HS-5 (cell line): ENCODE results near the gene SPINK5.
"Not testable (repeated sequence)": the region's sequence is repeated elsewhere in the genome, so short reads cannot be mapped to it uniquely, and the experiment has no call there.

Experiments
- DNase-seq: peaks from one replicate; pipeline ENCODE4 v3.0.0-alpha.2; 2012; ENCODE audit warnings: low read depth

SPINK5 gene

GRCh38 chr5:148063861-148064260 is at the start of gene SPINK5:
Gene SPINK5 (plus strand): TSS chr5:148063980. CDS start chr5:148064045, 65 bp downstream.
- DNase-seq = no peak

GRCh38 chr5:148014276-148014675 is 49.5 kb upstream of the SPINK5 start:
- no peak for DNase-seq

- DNase-seq = no peak
These were observed 43.4 kb upstream of the SPINK5 start for GRCh38 chr5:148020257-148020988.

- DNase-seq = no peak
These were observed 36.3 kb upstream of the SPINK5 start for GRCh38 chr5:148027505-148027904.

- DNase-seq = no peak
These were observed 34.6 kb upstream of the SPINK5 start for GRCh38 chr5:148029131-148029530.

GRCh38 chr5:148033134-148033533 is 30.6 kb upstream of the SPINK5 start:
- peak; percentile 18 for DNase-seq

DNA sequence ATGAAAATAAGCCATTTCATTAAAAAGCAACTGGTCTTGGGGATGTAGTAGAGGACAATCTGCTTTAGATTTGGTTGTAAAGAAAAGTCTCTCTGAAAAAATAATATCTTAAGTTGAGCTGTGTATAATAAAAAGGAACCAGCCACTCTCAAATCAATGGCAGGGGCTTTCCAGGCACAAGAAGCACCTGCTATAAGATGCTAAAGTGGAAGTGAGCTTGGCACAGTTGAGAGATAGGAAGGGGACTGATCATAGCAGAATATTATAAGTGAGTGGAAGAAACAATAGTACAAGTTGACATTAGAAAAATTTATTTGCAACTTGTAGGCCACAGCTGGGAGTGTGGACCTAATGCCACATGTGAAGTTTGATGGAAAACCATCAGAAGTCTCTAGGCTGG is 28.1 kb upstream of the SPINK5 start:
- no peak for DNase-seq

GRCh38 chr5:148042881-148043280 is 20.9 kb upstream of the SPINK5 start:
- no peak for DNase-seq

- DNase-seq = no peak
These were observed 20.1 kb upstream of the SPINK5 start for GRCh38 chr5:148043705-148044104.

DNA sequence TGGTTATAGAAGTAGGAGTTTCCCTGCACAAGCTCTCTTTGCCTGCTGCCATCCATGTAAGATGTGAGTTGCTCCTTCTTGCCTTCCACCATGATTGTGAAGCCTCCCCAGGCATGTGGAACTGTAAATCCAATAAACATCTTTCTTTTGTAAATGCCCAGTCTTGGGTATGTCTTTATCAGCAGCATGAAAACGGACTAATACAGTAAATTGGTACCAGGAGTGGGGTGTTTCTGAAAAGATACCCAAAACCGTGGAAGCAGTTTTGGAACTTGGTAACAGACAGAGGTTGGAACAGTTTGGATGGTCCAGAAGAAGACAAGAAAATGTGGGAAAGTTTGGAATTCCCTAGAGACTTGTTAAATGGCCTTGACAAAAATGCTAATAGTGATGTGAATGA is 8.6 kb upstream of the SPINK5 start:
- DNase-seq = not testable (repeated sequence)

DNA sequence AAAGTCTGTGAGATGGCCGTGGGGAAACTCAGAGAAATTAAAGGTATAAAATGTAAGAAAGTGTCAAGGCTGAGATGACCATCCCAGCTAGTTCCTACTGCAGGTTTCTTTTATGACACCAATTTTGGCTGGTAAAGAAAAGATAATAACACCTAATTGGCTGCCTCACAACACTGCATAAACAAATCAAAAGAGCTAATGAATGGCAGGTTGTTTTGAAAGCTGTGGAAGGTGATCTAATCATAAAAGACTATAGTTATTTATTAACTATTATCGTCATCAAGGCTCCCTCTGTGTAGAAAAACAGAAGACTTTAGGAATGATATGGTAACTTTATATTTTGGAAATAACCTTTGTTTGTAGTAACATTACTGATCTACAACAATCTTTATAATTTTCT is 3.5 kb upstream of the SPINK5 start:
- no peak for DNase-seq

- no peak for DNase-seq
These were observed 2.9 kb upstream of the SPINK5 start for GRCh38 chr5:148060881-148061280.

DNA sequence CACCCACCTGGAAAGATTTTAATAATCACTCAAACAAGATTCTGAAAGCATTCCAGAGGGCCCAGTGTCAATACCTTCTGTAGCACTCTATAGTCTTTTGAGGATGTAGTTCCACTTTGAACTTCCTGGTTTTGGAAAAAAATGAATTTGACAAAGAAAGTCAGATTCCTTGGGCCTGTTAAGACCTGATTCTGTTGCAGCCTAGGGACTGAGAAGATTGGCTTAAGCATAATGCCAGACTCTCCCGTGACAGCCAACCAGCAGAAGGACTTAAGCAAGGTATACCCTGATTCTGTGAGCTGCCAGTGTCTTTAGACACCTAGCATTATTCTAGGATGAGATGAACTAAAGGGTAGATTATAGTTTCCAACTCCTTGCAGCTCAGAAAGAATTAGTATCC is 6.8 kb downstream of the SPINK5 start:
- no peak for DNase-seq

DNA sequence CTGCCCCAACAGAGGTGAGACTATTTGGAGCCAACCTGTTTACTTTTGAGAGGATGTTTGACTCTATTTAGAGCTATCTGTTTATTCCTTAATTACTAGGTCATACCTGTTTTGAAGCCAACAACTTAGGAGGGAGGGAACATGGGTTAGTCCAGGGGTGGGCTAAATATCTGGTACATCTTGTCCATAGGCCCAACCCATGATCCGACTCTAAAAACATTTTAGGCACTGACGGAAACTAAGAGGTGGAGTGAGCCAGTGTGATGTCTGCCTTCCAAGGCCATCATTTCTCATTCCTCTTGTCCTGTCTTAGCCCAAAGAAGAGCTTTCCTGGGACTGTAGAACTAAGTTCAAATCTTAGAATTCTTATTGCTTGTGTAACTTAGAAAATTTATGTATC is 8.4 kb downstream of the SPINK5 start:
- DNase-seq = no peak

DNA sequence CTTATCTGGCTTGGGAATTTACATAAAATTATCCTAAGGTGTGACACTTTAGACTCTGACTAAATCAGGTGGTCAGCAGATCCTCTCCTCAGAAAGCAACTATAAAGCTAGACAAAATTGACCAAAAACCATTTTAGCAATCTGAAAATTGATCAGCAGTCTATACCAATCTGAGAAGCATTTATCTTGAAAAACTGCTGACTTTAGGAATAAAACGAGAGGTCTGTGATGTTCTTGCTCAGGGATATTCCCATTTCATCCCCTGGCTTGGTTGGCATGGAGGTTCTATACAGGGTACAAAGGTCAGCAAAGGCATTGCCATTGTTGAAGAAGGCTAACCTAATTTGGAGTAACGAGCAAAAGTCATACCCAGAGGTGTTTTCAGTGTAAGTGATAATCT is 11.7 kb downstream of the SPINK5 start:
- DNase-seq = no peak

DNA sequence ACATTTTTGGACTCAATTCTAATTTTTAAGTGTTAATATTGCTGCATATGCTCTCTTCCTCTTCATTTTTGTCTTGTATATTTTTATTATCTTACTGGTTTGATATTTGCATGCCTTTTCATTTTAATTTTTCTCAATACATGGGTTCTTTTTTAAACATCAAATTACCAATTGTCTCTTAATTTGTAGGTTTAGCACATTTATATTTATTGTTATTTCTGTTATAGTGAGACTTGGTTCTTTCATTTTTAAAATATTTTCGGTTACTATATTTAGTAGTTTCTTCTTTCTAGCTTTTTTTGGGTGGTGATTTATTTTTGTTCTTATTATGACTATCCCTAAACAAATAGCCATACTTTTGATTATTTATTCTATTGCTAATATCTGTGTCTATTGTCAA is 19.4 kb downstream of the SPINK5 start:
- no peak for DNase-seq

DNA sequence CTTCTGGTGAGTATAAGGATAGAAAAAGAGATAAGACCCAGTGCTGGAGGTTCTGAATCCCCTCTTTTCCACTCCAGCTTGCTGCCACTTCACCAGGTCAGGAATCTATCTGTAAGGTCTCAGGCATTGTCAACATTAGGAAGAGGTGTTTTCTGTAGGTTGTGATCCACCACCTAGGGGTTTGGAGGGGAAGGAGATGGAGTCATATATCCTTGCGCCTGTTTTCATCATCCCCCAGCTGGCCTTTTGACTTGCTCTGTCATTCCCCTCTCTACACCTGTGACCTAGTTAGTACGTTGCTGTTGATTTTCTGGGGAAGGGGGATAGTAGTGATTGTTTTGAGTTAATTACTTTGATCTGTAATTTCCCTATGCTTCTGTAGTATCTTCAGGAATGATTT is 20.5 kb downstream of the SPINK5 start:
- DNase-seq = no peak

DNA sequence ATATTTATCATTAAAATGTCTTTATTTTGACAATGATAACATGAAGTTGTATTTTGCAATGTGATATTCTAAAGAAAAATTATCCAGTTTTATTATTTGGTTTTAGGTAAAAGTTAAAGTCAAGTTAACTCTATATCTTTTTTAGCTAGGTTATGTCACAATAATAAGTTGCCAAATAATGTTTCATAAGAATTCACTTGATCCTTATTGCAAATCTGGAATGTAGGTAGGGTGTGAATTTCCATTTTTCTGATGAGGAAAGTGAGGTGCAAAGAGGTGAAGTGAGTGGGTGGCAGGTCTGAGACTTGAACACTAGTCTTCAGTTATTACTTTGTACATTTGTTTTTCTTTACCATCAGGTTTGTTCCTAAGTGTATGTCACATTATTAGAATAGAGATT is 21.5 kb downstream of the SPINK5 start:
- DNase-seq = no peak

DNA sequence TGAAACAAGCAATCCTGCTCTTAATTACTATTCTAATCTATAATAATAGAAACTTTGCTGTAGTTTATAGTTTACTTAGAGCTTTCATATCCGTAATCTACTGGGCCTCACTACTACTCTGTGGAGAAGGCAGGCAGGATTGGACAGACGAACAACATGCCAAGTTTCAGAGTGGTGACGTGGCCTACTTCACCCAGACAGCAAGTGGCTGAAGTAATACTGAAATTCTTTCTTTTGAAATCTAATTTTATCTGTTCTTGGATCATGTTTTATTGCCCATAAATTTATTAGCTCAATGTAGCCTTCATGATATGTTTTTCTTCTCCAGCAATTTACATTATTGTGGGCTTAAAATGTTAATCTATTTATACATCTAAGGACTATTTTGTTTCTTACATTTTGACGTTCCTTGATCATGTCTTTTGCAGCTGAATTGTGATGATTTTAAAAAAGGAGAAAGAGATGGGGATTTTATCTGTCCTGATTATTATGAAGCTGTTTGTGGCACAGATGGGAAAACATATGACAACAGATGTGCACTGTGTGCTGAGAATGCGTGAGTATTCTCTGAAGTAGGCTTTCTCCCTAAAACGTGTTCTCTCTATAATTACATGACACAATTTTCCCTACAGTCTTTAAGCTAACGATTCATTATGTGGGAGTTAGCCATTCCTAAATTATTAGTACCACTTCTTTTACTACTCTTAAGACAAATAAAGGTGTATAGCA is 22.4 kb downstream of the SPINK5 start:
- no peak for DNase-seq

DNA sequence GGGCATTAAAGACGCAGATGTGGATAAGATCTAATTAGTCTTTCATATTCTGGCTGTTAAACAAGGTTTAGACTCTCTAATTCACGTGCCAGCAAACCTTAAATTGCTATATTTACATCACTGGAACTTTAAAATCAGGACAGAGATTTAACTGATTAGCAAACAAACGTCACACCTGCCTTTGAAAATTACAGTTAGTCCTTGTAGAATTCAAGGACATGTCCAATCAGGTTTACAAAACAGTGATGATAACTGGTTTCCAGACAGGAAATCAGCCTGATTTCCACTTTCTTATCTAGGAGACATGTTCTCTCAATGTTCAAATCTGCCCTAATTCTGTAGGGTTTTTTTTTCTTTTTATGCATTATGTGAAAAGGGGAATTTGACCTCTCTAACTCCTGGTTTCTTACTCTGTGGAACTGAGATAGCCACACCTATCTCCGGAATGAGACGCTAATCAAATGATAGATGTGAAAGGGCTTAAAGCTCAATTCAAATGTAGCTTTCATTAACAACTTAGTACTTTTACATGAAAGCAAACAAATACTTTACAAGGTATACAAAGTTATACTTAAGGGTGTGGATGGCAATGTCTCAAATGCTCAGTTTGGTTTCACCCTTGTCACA is 26.5 kb downstream of the SPINK5 start:
- no peak for DNase-seq

DNA sequence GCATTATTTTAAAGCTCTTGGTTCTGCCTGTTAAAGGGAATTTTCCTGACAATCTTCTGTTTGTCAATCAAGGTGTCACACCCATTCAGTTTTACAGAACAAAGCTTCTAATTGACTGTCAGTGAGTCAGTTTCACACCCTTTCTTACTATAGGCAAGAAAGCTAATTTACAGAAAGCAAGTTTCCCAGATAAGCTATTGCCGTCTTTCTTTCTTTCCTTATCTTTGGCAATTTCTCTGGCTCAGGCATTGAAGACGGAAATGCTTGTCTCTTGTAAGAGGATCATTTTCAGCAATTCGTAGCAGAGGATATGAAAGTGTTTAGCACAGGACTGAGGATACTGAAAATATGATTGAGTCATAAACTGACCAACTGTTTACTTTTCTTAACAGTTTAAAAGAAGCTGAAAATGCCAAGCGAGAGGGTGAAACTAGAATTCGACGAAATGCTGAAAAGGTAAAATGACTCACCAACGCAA is 27.0 kb downstream of the SPINK5 start:
- DNase-seq = no peak

GRCh38 chr5:148091991-148092964 is 28.5 kb downstream of the SPINK5 start:
- no peak for DNase-seq
